Endodermal cell (in vitro differentiated cells): ENCODE results near the gene KIAA1755. TPM values are rescaled to one million over a fixed set of nuclear protein-coding genes. Genes with fewer than 3 reads are reported as not detected.

Experiments
- DNase-seq: peaks from one replicate; pipeline ENCODE4 v3.0.0-alpha.2; 2017
- H3K27ac ChIP-seq: 2 replicates; pipeline ENCODE4 v1.5.1; 2013; ENCODE audit warnings: mild to moderate bottlenecking, low read depth, low read length, moderate library complexity
- H3K27me3 ChIP-seq: 2 replicates; pipeline ENCODE4 v1.6.1; 2013; ENCODE audit warnings: mild to moderate bottlenecking, low read length, moderate library complexity; ENCODE audit not compliant: insufficient read depth, control insufficient read depth, poor library complexity, severe bottlenecking
- H3K36me3 ChIP-seq: 2 replicates; pipeline ENCODE4 v1.7.0; 2013; ENCODE audit warnings: mild to moderate bottlenecking, low read length, moderate library complexity; ENCODE audit not compliant: control insufficient read depth, insufficient read depth
- H3K4me1 ChIP-seq: one replicate; pipeline ENCODE4 v1.7.0; 2013; ENCODE audit warnings: low read length; ENCODE audit not compliant: control insufficient read depth, insufficient read depth
- H3K4me3 ChIP-seq: 2 replicates; pipeline ENCODE4 v1.5.1; 2013; ENCODE audit warnings: mild to moderate bottlenecking, low read length, moderate library complexity
- H3K9ac ChIP-seq: 2 replicates; pipeline ENCODE4 v1.6.1; 2013; ENCODE audit warnings: mild to moderate bottlenecking, low read length, moderate library complexity; ENCODE audit not compliant: poor library complexity, severe bottlenecking; ENCODE audit errors: extremely low read depth
- H3K9me3 ChIP-seq: 2 replicates; pipeline ENCODE4 v1.6.1; 2013; ENCODE audit warnings: mild to moderate bottlenecking, low read length, moderate library complexity; ENCODE audit not compliant: control insufficient read depth
- H3K27ac Mint-ChIP-seq: 2 replicates; pipeline ENCODE4 v1.8.0; 2020; ENCODE audit warnings: mixed read lengths
- H3K27me3 Mint-ChIP-seq: 2 replicates; pipeline ENCODE4 v1.8.0; 2021; ENCODE audit warnings: mild to moderate bottlenecking, mixed read lengths; ENCODE audit not compliant: insufficient read depth
- H3K36me3 Mint-ChIP-seq: 2 replicates; pipeline ENCODE4 v1.8.0; 2020; ENCODE audit warnings: low read depth, mixed read lengths
- H3K4me1 Mint-ChIP-seq: 2 replicates; pipeline ENCODE4 v1.8.0; 2020; ENCODE audit warnings: mixed read lengths
- H3K4me3 Mint-ChIP-seq: 2 replicates; pipeline ENCODE4 v1.8.0; 2020; ENCODE audit warnings: mild to moderate bottlenecking, moderate library complexity, mixed read lengths
- H3K9me3 Mint-ChIP-seq: 2 replicates; pipeline ENCODE4 v1.8.0; 2020; ENCODE audit warnings: mild to moderate bottlenecking, mixed read lengths
- CTCF ChIP-seq: fragments of 200-600 bp; sonication (generic); conservative IDR thresholded peaks from 2 replicates; pipeline ENCODE4 v1.5.0; 2021; ENCODE audit warnings: antibody characterized with exemption, mild to moderate bottlenecking
- WGBS, 2 experiments: methylation state at CpG; one replicate each; pipeline versions ENCODE4 v1.1.5 to v1.1.7; 2013; ENCODE audit warnings: missing lambda C conversion rate in 2 of 2, mixed read lengths in 1 of 2; ENCODE audit not compliant: insufficient coverage in 1 of 2, insufficient read length in 1 of 2; 5-methylcytosine and 5-hydroxymethylcytosine counted together
- total RNA-seq, 2 donors: library from RNA; stranded (reverse); fragmentation: NEBNext Ultra II Directional in 1 of 2; extraction: Animal tissue kit (Norgen Biotek cat#: 25700) in 1 of 2; gene quantifications; 2 replicates in 1 of 2; 3 replicates in 1 of 2; pipeline ENCODE4 v1.2.1, GENCODE V29; 2021

KIAA1755 gene
- total RNA-seq, 2 donors from 2014 or later = not detected

GRCh38 chr20:38299963-38300362 is 39.4 kb upstream of the KIAA1755 start:
- Mint-ChIP-seq H3K27me3 (no peaks in the 10 kb centered on the region), H3K27ac (no peak overlapping the region), H3K4me3 (no peak overlapping the region), H3K4me1 (no peaks in the 10 kb centered on the region), H3K36me3 (no peaks in the 10 kb centered on the region), H3K9me3 (no peaks in the 10 kb centered on the region)
- H3K4me1 ChIP-seq = no peaks in the 10 kb centered on the region
- no peaks in the 10 kb centered on the region for H3K27me3 ChIP-seq
- no peaks in the 10 kb centered on the region for H3K36me3 ChIP-seq
- H3K9ac ChIP-seq = no peak overlapping the region
- peak overlapping the region; percentile 34 for H3K27ac ChIP-seq
- WGBS, 2 experiments = 89 to 93% methylated on average over 5 to 6 of the region's 6 CpGs
- peak; percentile 74 for DNase-seq
- no peaks in the 10 kb centered on the region for H3K9me3 ChIP-seq
- TF ChIP-seq CTCF = no peak
- no peak overlapping the region for H3K4me3 ChIP-seq

GRCh38 chr20:38298768-38299288 is 38.3 kb upstream of the KIAA1755 start:
- no peak overlapping the region for H3K4me3 ChIP-seq
- no peak for DNase-seq
- no peaks in the 10 kb centered on the region for H3K4me1 Mint-ChIP-seq
- H3K9me3 Mint-ChIP-seq = no peaks in the 10 kb centered on the region
- WGBS, 2 experiments = 83 to 84% methylated on average over 11 to 13 of the region's 13 CpGs
- peak overlapping the region; percentile 89 for H3K27ac ChIP-seq
- TF ChIP-seq CTCF = no peak
- no peaks in the 10 kb centered on the region for H3K36me3 Mint-ChIP-seq
- H3K27me3 ChIP-seq = no peaks in the 10 kb centered on the region
- no peaks in the 10 kb centered on the region for H3K4me1 ChIP-seq
- peak overlapping the region; percentile 29 for H3K27ac Mint-ChIP-seq
- no peaks in the 10 kb centered on the region for H3K9me3 ChIP-seq
- H3K9ac ChIP-seq = no peak overlapping the region
- H3K4me3 Mint-ChIP-seq = no peak overlapping the region
- H3K36me3 ChIP-seq = no peaks in the 10 kb centered on the region
- no peaks in the 10 kb centered on the region for H3K27me3 Mint-ChIP-seq

GRCh38 chr20:38297916-38298674 is 37.6 kb upstream of the KIAA1755 start:
- Histone ChIP-seq H3K9ac (no peak overlapping the region), H3K27ac (peak overlapping the region; percentile 89), H3K9me3 (no peaks in the 10 kb centered on the region), H3K27me3 (no peaks in the 10 kb centered on the region), H3K4me3 (no peak overlapping the region), H3K36me3 (no peaks in the 10 kb centered on the region), H3K4me1 (no peaks in the 10 kb centered on the region)
- H3K27ac Mint-ChIP-seq = no peak overlapping the region
- WGBS, 2 experiments = 91 to 95% methylated on average over 5 to 7 of the region's 7 CpGs
- H3K36me3 Mint-ChIP-seq = no peaks in the 10 kb centered on the region
- H3K9me3 Mint-ChIP-seq = no peaks in the 10 kb centered on the region
- H3K4me1 Mint-ChIP-seq = no peaks in the 10 kb centered on the region
- DNase-seq = no peak
- H3K4me3 Mint-ChIP-seq = no peak overlapping the region
- no peak for TF ChIP-seq CTCF
- no peaks in the 10 kb centered on the region for H3K27me3 Mint-ChIP-seq
